ENCODE results near the gene ZDHHC8. TPM values are rescaled to one million over a fixed set of nuclear protein-coding genes. Genes with fewer than 3 reads are reported as not detected.

The ZDHHC8 gene
- total and polyA plus RNA-seq, 2 experiments from 2014 or later = 9.6 to 72.7 TPM

DNA sequence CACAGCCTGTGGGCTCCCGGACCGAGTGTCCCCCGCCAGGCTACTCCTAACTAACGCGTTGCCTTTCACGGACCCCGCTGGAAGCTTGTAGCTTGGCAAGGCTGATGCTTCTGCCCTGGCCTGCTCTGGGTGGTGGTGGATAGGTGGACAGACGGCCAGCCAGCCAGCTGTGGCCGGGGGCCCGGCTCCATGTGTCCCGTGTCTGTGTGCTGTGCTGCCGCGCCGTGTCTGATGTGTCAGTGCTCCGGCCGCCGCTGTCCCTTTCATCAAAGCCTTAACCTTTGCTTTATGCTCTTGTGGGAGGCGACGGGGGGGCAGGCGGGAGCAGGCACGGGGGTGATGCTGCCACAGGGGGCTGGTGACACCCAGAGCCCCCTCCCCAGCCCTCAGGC, 14.2 kb downstream of the ZDHHC8 start:
- no peaks in the 10 kb centered on the region for H4K20me1 ChIP-seq (ENCODE audit: insufficient read depth, poor library complexity, severe bottlenecking)
- no peaks in the 10 kb centered on the region for H3K9me3 ChIP-seq (ENCODE audit: low read depth)
- no peaks in the 10 kb centered on the region for H3K9me2 ChIP-seq (replicated peaks; ENCODE audit: insufficient read depth)
- no peak overlapping the region for H3K4me3 ChIP-seq
- no peak overlapping the region for H2AFZ ChIP-seq
- H3K27ac ChIP-seq = no peak overlapping the region
- WGBS (ENCODE audit: low lambda C conversion rate, missing lambda C conversion rate) = 97% methylated on average over 17 of the region's 21 CpGs
- no peaks in the 10 kb centered on the region for H3K27me3 ChIP-seq
- H3K4me2 ChIP-seq = no peak overlapping the region
- DNase-seq (ENCODE audit: low spot score) = no peak
- no peak for TF ChIP-seq EZH2 (IDR thresholded peaks at IDR 0.05; ENCODE audit: borderline replicate concordance)
- TF ChIP-seq EZH2phosphoT487 (IDR thresholded peaks at IDR 0.05; ENCODE audit: low read depth, severe bottlenecking, unreplicated experiment) = no peak
- TF ChIP-seq, protein P1, sequence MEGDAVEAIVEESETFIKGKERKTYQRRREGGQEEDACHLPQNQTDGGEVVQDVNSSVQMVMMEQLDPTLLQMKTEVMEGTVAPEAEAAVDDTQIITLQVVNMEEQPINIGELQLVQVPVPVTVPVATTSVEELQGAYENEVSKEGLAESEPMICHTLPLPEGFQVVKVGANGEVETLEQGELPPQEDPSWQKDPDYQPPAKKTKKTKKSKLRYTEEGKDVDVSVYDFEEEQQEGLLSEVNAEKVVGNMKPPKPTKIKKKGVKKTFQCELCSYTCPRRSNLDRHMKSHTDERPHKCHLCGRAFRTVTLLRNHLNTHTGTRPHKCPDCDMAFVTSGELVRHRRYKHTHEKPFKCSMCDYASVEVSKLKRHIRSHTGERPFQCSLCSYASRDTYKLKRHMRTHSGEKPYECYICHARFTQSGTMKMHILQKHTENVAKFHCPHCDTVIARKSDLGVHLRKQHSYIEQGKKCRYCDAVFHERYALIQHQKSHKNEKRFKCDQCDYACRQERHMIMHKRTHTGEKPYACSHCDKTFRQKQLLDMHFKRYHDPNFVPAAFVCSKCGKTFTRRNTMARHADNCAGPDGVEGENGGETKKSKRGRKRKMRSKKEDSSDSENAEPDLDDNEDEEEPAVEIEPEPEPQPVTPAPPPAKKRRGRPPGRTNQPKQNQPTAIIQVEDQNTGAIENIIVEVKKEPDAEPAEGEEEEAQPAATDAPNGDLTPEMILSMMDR (IDR thresholded peaks at IDR 0.05; ENCODE audit: poor library complexity) = no peak
- no peaks in the 10 kb centered on the region for H3K36me3 ChIP-seq (replicated peaks; ENCODE audit: insufficient read depth, low read depth)
- no peaks in the 10 kb centered on the region for H3K79me2 ChIP-seq
- H3K4me1 ChIP-seq (ENCODE audit: insufficient read depth) = no peaks in the 10 kb centered on the region

DNA sequence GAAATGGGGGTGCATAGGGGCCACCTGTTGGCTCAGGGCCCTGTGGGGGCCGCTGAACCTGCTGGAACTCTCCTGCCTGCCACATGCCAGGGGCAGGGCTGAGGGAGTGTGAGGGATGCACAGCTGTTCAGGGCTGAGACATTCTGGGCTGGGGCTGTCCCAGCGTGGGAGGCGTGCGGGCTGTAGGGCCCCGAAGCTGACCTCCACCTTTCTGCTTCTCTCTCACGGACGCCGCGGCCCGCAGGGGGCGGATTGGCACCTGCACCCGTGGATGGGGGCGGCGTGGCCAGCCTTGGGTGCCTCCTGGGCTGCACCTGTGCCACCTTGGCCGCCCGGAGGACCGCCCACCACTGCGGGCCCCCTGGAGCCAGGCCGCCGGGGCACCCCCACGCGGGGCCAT, 15.2 kb downstream of the ZDHHC8 start:
- 90% methylated on average over 13 of the region's 22 CpGs for WGBS (ENCODE audit: low lambda C conversion rate, missing lambda C conversion rate)
- Histone ChIP-seq H4K20me1 (ENCODE audit: insufficient read depth, poor library complexity, severe bottlenecking) (no peaks in the 10 kb centered on the region), H3K4me2 (no peak overlapping the region), H3K9me2 (replicated peaks; ENCODE audit: insufficient read depth) (no peaks in the 10 kb centered on the region), H3K79me2 (no peaks in the 10 kb centered on the region), H3K9me3 (ENCODE audit: low read depth) (no peaks in the 10 kb centered on the region), H3K36me3 (replicated peaks; ENCODE audit: insufficient read depth, low read depth) (no peaks in the 10 kb centered on the region), H3K4me3 (no peak overlapping the region), H3K4me1 (ENCODE audit: insufficient read depth) (no peaks in the 10 kb centered on the region), H3K27me3 (no peaks in the 10 kb centered on the region), H3K27ac (no peak overlapping the region), H2AFZ (no peak overlapping the region)
- TF ChIP-seq, protein P1 (IDR thresholded peaks at IDR 0.05; ENCODE audit: poor library complexity) = no peak
- TF ChIP-seq EZH2phosphoT487 (IDR thresholded peaks at IDR 0.05; ENCODE audit: low read depth, severe bottlenecking, unreplicated experiment) = no peak
- TF ChIP-seq EZH2 (IDR thresholded peaks at IDR 0.05; ENCODE audit: borderline replicate concordance) = no peak
- DNase-seq (ENCODE audit: low spot score) = no peak

DNA sequence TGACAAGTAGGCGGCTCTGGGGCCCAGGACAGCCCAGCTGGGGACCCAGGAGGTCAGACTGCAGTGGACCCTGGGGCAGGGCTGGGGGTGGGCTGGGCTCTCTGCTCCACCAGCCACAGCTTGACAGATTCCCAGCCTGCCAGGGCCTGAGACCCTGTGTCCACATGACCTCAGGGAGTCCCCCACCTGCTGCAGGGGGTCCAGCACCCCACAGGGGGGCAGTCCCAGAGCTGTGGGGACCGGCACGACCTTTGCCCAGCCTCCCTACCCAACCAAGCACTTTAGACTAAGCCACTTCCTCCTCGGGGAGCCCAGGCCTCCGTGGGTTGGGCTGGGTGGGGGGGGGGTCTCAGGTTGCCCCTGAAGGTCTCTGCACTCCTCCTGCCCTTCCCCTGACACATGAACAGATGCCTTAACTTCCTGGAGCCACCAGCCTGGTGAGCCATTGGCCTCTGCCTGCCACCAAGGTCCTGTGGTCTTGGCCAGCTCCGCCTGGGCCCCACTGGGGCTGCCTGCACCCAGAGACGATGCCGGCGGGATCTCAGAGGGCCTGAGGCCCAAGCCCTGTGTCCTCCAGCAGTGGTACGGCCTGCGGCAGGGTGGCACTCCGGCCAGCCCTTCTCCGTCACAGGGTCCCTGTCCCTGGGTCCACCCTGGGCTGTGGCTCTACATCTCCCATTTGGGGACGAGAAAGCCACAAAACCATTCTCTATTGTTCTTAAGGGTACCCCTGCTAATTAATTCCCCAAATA, 15.8 kb downstream of the ZDHHC8 start:
- Histone ChIP-seq H4K20me1 (ENCODE audit: insufficient read depth, poor library complexity, severe bottlenecking) (no peaks in the 10 kb centered on the region), H3K27me3 (no peaks in the 10 kb centered on the region), H3K27ac (no peak overlapping the region), H3K9me2 (replicated peaks; ENCODE audit: insufficient read depth) (no peaks in the 10 kb centered on the region), H3K36me3 (replicated peaks; ENCODE audit: insufficient read depth, low read depth) (no peaks in the 10 kb centered on the region), H3K4me3 (no peak overlapping the region), H2AFZ (no peak overlapping the region), H3K4me1 (ENCODE audit: insufficient read depth) (no peaks in the 10 kb centered on the region), H3K79me2 (no peaks in the 10 kb centered on the region), H3K9me3 (ENCODE audit: low read depth) (no peaks in the 10 kb centered on the region), H3K4me2 (no peak overlapping the region)
- TF ChIP-seq EZH2phosphoT487 (IDR thresholded peaks at IDR 0.05; ENCODE audit: low read depth, severe bottlenecking, unreplicated experiment) (no peak), EZH2 (IDR thresholded peaks at IDR 0.05; ENCODE audit: borderline replicate concordance) (no peak)
- TF ChIP-seq, protein P1 (IDR thresholded peaks at IDR 0.05; ENCODE audit: poor library complexity) = no peak
- DNase-seq (ENCODE audit: low spot score) = no peak
- 82% methylated on average over 13 of the region's 14 CpGs for WGBS (ENCODE audit: low lambda C conversion rate, missing lambda C conversion rate)

Data from hepatocyte (in vitro differentiated cells).